Fibroblast of peridontal ligament (primary cell): ENCODE measurements around the gene PIR.

Experiments used
- DNase-seq: peaks from one replicate; pipeline ENCODE4 v3.0.0-alpha.2; 2010; ENCODE audit errors: extremely low read depth

PIR gene

DNA sequence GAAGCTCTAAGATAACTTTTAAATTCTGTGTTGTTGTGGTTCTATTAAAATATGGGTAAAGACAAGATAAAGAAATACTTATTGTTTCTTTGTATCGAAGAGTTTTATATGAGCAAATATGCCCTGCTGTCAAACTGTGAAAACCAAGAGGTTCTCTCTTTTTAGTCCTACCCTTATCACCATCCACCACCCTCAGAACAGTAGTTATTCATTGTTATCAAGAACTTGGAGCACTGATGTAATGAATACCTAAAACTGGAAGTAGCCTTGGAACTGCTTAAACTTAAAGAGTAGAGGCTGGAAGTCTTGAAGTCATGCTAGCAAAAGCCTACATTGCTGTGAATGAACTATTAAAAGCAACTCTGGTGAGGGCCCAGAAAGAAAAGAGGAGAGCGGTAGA, 9.2 kb downstream of the PIR start:
- no peak for DNase-seq

DNA sequence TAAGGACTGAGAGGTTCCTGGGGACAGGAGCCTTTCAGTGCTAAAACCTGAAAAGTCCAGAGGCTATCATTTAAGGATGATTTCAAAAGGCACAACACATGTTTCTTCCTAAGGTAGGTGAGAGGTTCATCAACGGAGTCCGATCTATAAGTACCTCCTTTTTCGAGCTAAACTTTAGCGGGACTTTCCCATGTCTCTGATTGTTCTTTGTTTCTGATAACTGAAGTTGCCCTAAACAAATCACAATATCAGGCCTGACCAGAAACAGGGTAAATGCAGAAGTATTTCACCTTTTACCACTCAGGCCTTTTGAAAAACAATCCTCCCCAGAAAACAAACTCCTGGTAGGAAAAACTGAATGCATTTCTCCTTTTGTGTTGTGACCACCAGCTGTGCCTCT, 17.6 kb downstream of the PIR start:
- no peak for DNase-seq

DNA sequence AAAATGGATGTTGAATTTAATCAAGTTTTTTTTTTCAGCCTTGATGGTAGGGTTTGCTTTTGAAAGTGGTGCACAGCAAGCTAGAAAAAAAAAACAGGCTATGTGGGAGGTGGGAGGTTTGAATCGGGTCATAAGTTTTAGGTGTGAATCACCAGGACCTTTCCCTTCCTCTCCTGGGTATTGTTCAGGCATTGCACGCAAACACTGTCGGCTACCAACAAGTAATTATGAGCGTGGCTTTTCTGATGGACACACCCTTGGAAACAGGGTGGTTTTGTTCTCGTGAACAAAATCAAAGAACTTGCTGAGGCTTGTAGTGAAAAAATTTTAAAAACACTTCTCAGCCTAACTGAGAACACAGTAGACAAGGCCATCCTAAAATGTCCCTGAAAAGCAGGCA, 18.1 kb downstream of the PIR start:
- DNase-seq = no peak

DNA sequence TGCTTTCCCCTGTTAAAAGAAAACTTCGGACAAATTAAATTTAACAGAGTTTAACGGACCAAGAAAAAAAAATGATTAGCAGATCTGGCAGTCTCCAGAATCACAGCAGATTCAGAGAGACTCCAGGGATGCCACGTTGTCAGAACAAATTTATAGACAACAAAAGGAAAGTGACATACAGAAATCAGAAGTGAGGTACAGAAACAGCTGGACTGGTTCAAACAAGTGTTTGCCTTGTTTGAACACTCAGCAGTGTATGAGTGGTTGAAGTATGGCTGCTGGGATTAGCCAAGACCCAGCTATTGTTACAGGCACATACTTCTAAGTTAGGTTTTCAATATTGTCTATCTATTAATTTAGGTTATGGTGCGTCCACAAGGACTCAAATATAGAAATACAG, 19.1 kb downstream of the PIR start:
- no peak for DNase-seq

DNA sequence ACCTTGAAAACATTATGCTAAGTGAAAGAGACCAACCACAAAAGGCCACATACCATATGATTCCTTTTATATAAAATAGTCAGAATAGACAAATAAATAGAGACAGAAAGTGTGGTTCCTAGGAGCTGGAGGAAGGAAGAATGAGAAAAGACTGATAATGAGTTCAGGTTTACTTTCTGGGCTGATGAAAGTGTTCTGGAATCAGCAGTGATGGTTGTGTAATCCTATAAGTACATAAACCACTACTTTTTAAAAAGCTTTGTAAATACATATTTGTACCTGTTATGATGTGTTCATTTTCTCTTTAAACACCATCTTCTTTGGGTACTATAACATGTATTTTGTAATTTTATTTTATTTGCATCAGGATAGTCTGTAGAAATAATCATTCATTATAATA, 20.6 kb downstream of the PIR start:
- no peak for DNase-seq

DNA sequence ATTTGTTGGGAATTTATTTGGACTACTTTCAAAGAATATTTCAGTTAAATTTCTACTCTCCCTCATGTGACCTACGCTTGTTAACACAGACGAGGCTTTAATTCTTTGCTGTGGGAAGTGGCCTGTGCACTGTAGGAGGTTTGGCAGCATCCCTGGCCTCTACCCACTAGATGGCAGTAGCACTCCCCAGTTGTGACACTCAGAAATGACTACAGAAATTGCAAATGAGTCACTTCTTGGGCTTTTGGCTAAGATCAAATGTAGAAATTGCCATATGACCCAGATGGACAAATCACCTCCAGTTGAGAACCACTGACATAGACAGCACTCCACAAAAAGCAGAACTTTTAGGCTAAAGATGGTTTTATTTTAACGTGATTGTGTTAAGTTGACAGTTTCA, 22.1 kb downstream of the PIR start:
- peak; percentile 74 for DNase-seq

DNA sequence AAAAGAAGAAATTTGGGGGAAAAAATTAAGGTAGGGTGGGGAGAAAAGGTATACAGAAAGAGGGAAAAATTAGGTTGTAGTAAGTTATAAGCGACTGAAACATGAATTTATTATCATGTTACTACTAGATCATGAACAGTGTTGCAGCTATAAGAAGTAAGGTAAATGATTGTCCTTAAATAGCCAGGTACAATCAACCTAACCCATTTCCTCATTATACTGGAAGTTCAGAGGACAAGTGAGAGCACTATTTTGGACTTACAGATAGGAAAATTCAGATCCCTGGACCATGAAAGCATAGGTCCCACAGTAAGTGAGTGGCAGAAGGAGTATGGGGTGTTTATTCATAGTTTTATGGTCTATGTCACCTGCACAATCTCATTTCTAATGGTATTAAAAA, 23.5 kb downstream of the PIR start:
- no peak for DNase-seq

DNA sequence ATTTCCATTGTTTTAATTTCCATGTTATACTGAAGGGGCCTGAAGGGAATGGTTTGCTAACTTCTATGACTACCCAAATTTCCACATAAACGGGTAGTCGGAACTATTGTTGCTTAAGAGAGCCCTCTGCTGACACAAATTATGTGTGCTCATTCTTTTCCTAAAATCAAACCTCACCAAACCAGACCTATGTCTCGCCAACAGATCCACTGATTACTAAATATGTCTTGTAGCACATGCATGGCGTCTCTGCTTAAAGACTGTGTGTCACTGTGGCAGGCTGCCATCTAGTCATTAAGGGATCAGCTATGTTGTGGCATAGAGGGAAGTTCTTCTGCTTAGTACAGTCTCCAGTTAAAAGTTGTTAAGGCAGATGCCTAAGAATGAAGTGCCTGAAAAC, 25.1 kb downstream of the PIR start:
- DNase-seq = peak; percentile 84

DNA sequence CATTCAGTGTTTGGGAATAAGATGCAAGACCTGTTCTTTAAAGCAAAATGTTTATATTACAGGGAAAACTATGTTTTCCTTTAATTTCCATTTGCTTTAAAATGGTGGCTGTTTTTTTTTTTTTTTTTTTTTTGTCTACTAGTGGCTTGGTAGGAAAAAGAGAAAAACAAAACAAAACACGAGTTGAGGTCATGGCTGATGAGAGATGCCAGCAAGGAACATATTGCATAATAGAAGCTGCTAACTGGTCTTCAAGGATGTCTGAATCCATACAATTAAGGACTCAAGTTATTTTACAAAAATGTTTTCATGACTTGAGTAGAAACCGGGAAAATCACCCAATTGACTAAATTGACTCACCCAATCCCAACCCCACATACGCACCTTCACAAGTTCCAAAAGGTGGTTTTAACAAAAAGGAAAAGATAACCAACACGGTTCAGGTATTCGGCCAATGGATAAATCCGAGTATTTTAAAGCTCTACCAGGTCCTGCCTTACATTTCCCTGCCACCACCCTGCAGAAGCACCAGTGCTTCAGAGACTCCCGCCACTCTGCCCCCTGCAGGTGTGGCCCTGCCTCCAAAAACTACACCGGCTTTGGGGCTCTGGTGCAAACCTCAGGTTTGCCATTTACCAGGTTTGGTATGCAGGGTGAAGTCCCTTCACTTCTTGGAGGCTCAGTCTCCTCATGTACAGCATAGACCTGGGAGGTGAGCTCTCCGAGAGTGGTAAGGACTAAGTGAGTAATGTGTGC, 27.1 kb downstream of the PIR start:
- DNase-seq = peak; percentile 55

DNA sequence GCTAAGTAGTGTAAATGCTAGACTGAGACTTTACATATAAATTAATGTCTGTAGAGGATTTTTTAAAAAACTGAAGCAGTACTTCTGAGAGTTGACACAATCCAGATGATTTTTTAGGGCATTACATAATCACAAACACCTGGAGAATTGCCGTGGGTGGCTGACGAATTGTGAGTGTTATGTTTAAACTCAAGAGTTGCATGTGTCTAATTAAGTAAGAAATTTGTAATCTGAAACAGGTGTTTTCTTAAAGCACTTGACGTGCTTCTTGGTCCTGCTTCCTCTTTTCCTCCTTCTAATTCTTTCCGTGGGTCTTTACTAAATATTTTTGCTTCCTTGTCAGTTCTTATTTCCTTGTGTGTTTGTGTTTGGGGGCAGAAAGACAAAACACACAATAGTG, 27.8 kb downstream of the PIR start:
- DNase-seq = peak; percentile 63

DNA sequence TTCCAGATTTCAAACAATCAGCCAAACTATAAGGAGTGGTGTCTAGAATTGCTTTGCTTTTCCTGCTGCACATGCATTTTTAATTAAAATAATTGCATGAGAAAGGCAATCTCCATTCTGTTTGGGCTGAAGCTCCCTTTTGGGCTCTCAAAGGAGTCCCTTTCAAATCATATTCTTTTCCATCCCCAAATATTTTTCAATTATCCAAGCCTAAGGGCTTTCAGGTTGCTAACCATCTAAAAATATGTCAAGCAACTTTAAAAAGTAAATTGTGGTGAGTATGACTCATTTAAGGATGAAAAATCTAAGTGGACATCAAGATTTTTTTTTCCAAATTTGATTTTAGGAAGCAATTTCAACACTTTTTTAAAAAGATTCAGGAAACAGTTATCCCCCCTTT, 28.4 kb downstream of the PIR start:
- peak; percentile 66 for DNase-seq

DNA sequence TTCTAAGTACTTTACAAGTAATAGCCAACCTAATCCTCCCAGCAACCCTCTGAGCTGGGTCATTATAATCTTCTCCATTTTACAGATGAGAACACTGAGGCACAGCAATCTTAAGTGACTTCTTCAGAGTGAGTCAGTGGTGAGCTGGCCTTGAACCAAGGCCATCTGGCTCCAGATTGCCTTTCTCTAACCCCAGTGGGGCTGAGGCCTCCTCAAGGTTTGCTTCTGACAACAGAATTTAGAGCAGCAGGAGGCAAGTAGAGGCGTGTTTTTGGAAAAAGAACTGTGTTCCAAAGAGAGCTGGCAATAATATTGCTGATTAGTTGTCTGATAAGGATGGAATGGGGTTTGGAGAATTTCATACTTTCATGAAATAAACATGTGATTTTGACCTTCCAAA, 41.2 kb downstream of the PIR start:
- peak; percentile 51 for DNase-seq

DNA sequence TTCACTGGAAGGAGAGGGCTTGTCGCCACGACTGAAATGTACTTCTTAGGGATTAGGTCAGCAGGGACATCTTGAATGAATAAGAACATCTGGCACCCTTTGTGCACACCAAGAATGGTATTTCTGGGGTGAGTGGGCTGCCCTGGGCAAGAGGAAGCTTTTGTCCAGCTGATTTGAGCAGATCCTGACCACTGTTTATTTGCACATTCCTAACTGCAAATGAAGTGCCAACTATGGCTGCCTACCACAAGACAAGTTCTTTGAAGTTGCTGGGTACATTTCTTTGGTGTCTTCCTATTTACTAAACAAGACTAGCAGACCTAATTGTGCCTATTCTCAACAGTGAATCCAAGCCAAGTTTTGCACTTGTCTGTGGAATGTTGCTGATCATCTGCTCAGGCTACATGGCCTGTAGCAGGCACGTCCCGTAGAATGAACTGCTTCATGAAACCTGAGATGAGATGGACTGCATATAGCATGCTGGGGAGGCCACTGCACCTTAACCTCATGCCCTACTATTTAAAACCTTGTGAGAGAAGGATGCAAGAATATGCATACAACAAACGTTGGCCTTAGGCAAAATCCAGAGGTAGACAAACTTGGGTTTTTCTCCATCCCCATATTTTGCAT, 45.0 kb downstream of the PIR start:
- DNase-seq = peak; percentile 78

DNA sequence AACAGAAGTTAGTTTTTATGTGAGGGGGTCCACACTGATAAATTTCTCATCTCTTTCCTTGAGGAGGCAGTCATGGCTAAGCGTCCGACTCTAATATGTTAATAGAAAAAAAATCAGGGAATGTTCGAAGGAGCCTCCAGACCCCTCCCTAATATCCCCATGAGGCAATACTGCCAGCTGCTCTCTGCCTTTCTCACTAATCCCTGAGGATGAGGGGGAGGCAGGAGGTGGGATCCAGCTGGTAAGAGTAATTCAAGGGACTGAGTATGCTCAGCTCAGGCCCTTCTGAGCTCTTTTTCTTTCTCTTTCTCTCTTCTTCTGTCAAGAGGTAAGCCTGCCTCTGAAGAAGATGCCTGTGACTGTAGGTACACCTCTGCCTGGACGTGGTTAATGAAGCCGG, 51.7 kb downstream of the PIR start:
- no peak for DNase-seq

DNA sequence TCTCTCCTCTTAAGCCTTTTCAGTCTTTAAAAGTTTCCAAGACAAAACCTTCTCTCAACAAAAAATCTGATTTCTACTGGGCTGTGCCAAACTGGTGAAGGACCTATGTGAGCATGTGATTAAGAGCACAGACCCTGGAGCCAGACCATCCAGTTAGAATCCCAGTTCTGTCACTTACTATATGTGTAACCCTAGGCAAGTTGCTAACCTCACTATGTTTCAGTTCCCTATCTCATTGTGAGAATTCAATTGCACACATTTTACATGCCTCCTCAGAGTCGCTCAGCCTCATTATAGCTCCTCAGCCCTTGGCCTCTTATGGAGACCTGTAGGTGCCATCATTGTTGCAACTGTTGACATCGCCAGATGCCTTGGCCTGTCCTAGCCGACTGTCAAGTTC, 54.8 kb downstream of the PIR start:
- DNase-seq = no peak

DNA sequence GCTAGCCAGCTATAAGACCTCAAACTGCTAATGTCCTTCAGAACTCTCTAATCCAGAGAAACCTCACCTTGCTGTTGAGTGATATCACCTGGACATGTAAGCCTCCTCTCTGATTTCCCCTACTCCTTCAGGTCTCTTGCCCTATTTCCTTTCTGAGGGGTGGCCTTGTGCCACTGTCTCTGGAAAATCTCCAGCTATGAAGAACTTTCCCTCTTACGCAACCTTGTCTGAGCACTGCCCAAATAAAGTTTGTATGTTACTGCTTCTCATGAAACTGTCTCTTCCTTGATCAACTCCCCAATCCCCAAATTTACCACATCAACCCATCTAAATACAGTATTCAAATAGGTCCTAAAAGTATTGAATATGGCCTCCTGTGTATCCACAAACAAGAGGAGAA, 55.4 kb downstream of the PIR start:
- DNase-seq = no peak

DNA sequence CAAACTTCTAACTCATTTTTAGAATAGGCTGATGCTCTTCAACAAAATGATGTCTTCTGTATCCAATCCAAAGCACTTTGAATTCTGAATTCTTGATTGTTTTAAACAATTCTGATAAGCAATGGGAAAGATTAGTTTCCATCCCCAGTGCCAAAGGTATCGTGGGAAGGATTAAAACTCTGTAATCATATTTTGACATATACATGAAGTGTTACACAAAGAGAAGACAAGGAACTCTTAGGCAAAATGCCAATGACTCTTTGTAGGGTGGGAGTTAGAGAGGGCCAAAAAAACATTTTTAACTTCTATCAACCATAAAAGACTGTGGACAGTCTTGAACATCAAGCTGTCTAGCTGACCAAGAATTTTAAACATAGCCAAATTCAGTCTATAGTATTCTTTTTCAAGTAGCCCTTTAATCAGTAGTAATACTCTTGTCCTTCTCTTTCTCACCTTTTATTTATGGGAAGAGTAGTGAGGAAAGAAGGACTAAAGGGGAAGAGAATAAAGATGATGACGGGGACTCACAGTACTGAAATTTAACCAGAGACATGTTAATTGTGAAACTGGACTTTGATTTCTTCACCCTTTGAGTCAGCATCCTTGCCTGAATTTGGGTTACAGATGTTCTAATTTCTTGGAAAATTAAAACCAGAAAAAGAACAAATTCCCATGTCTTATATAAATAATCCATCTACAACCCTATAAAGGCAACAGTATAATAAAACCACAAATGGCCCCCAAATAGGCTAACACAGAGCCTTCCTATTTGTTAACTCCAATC, 57.1 kb downstream of the PIR start:
- DNase-seq = peak; percentile 87

DNA sequence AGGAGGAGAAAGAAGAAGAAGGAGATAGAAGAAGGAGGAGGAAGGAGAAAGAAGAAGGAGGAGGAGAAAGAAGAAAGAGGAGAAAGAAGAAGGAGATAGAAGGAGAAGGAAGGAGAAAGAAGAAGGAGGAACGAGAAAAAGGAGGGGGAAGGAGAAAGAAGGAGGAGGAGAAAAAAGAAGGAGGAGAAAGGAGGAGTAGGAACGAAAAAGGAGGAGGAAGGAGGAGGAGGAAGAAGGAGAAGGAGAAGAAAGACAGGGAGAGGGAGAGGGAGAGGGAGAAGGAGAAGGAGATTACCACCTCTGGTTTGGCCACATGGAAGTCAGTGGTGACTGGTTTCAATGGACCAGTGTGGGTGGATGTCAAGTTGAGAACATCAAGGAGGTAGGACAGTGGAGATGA, 58.9 kb downstream of the PIR start:
- DNase-seq = no peak

DNA sequence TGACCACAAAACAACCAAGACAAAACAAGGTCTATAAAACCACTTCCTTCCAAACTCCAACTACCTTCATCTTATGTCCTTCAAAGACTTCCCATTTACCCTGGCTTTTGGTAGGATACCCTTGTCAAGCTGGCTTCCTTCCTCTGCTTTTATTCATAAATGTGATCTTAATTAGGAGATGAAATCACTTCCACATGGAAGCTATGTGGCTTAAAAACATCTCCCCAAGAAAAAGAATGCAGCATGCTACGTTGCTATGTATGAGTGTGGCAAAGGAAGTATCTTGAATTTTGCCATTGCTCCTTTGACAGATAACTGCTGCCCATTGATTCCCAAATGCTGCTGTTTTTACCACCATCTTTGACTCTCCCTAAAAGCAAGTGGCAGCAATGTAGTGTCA, 62.5 kb downstream of the PIR start:
- DNase-seq = peak; percentile 72

DNA sequence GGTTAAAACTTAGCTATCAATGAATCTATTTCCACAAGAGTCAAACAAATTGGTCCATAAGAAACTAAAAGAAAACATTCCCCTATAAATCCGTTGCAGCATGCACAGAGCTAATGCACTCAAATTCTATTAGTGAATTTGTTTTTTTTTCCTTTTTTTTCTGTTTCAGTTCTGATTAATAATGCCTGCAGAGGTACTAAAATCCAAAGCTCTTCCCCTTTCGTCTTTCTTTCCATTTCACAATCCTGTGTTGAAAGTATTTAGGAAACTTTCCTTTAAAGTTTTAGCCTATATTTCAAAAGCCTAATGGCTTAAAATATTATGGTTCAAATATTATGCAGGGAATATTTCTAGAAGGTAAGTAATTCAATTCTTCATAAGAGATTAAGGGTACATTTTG, 63.1 kb downstream of the PIR start:
- DNase-seq = no peak

DNA sequence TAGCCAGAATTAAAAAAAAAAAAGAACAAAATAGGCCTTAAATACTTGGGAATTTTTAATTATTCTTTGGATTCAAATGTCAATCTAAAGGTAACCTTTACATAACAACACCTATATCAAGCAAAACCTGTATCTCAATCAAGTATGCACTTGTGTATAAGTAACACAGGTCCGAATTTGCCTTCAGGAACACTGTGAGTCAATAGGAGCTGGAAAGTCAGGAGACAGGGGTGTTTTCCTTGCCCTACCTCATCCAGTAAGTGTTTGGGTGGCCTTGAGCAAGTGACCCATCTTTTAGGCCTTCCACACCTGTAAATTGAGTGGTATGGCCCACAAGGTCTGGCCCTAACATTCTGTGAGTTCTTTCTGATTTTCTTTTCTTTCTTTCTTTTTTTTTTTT, 68.1 kb downstream of the PIR start:
- no peak for DNase-seq

DNA sequence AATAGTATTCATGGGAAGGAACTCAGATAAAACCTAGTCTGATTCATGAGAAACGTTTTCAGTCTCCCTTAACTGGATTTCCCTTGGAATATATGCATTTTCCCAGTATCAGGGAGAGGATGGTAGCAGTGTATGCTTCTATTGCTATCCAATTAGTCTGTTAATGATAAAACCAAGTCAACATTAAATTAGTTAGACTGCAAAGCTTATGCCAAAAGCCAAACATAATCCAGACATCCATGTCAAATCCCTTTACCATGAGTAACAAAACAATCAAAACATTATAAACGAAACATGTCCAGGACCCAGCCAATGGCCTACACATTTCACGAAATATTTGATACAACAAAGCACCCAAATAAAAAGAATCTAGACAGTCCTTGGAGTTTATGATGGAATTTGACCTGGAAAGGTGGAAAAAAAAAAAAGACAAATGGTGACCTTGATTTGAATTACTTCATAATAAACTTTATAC, 74.4 kb downstream of the PIR start:
- no peak for DNase-seq
